K562 (cell line): ENCODE measurements around the gene B3GALT4. TPM values are rescaled to one million over a fixed set of nuclear protein-coding genes. Genes with fewer than 3 reads are reported as not detected.

ENCODE experiments used
- CBX3 ChIP-seq, 2 experiments: IDR thresholded peaks; 1 replicate in 1 of 2; 2 replicates in 1 of 2; pipeline ENCODE4 v1.6.1; 2012; ENCODE audit warnings: inconsistent platforms in 2 of 2, low read length in 2 of 2, borderline replicate concordance in 1 of 2, control low read depth in 1 of 2
- FOXP1 ChIP-seq: sonication (generic); formaldehyde crosslinking; IDR thresholded peaks from 2 replicates; pipeline ENCODE4 v1.8.0; 2022; ENCODE audit warnings: mild to moderate bottlenecking, missing genetic modification reagents
- GATAD2B ChIP-seq: fragments of 450-650 bp; IDR thresholded peaks from 2 replicates; pipeline ENCODE4 v1.6.1; 2017; ENCODE audit warnings: mild to moderate bottlenecking, borderline replicate concordance
- GTF2A2 ChIP-seq: IDR thresholded peaks from 2 replicates; pipeline ENCODE4 v1.6.1; 2016; ENCODE audit warnings: mild to moderate bottlenecking, missing genetic modification characterization, missing compliant biosample characterization
- HDAC3 ChIP-seq: fragments of 450-650 bp; IDR thresholded peaks from 2 replicates; pipeline ENCODE4 v1.6.1; 2018; ENCODE audit warnings: borderline replicate concordance, mild to moderate bottlenecking, moderate library complexity; ENCODE audit not compliant: partially characterized antibody
- HMGN3 ChIP-seq: IDR thresholded peaks from 2 replicates; pipeline ENCODE4 v1.6.1; 2011; ENCODE audit warnings: borderline replicate concordance, low read depth, mild to moderate bottlenecking, mixed read lengths, low read length; ENCODE audit not compliant: insufficient read length; ENCODE audit errors: extremely low read depth
- MXI1 ChIP-seq: IDR thresholded peaks from 2 replicates; pipeline ENCODE4 v1.6.1; 2011; ENCODE audit warnings: low read depth, mild to moderate bottlenecking, improper control_type of control experiment, low read length
- MYNN ChIP-seq, 2 experiments: sonication (generic); formaldehyde crosslinking in 1 of 2; IDR thresholded peaks; 2 replicates each; pipeline versions ENCODE4 v1.5.0 to v1.6.1; 2016 to 2020; ENCODE audit warnings: antibody characterized with exemption in 1 of 2, missing genetic modification reagents in 1 of 2
- NEUROD1 ChIP-seq: fragments of 150-350 bp; IDR thresholded peaks from 2 replicates; pipeline ENCODE4 v1.6.1; 2014; ENCODE audit warnings: borderline replicate concordance, low read length, low read depth; ENCODE audit not compliant: partially characterized antibody
- POLR2A ChIP-seq: fragments of 450-650 bp; conservative IDR thresholded peaks from 2 replicates; pipeline ENCODE4 v1.6.1; 2016
- RBBP5 ChIP-seq: fragments of 200-600 bp; sonication (generic); IDR thresholded peaks from 2 replicates; pipeline ENCODE4 v1.6.1; 2012; ENCODE audit warnings: borderline replicate concordance, mild to moderate bottlenecking, low read length, control low read depth, inconsistent platforms; ENCODE audit not compliant: insufficient read depth, poor library complexity, severe bottlenecking
- SREBF2 ChIP-seq: sonication (generic); formaldehyde crosslinking; IDR thresholded peaks from 2 replicates; pipeline ENCODE4 v1.4.0; 2020; ENCODE audit warnings: mild to moderate bottlenecking, missing genetic modification reagents
- ZKSCAN1 ChIP-seq: fragments of 150-350 bp; IDR thresholded peaks from 2 replicates; pipeline ENCODE4 v1.6.1; 2016; ENCODE audit warnings: low read depth, low read length
- ZNF140 ChIP-seq: fragments of 250-450 bp; sonication (Bioruptor Pico); IDR thresholded peaks from 2 replicates; pipeline ENCODE4 v1.8.0; 2021; ENCODE audit warnings: moderate library complexity, mild to moderate bottlenecking, inconsistent platforms
- ZNF212 ChIP-seq: fragments of 450-650 bp; formaldehyde crosslinking; IDR thresholded peaks from 2 replicates; pipeline ENCODE4 v1.4.0; 2020; ENCODE audit warnings: mild to moderate bottlenecking
- ZNF431 ChIP-seq: sonication (generic); formaldehyde crosslinking; IDR thresholded peaks from 2 replicates; pipeline ENCODE4 v1.8.0; 2022; ENCODE audit warnings: mild to moderate bottlenecking, missing genetic modification reagents
- ZNF695 ChIP-seq: fragments of 450-650 bp; formaldehyde crosslinking; IDR thresholded peaks from 2 replicates; pipeline ENCODE4 v1.4.0; 2020; ENCODE audit warnings: mild to moderate bottlenecking, moderate library complexity
- polyA plus RNA-seq, 8 experiments: library from polyadenylated mRNA; depleted of rRNA in 4 of 8; stranded (reverse) in 5 of 8; unstranded in 3 of 8; fragments of >200 nt; fragmentation: Nextera tagmentation in 2 of 8; fragmentation: Illumina TruSeq in 1 of 8; extraction: Ambion mirVana in 2 of 8; extraction: Trizol in 1 of 8; gene quantifications; 2 replicates each; pipeline versions ENCODE4 v1.2.1 to v1.2.3, GENCODE V29; 2011 to 2014; ENCODE audit warnings: inconsistent platforms in 1 of 8, missing spikeins in 1 of 8
- total RNA-seq, 7 experiments: library from RNA; depleted of rRNA in 6 of 7; stranded (reverse); fragments of >200 nt in 6 of 7; fragmentation: Illumina TruSeq in 2 of 7; extraction: Trizol in 2 of 7; gene quantifications; 2 replicates each; pipeline versions ENCODE4 v1.2.1 to v1.2.3, GENCODE V29; 2011 to 2021; ENCODE audit warnings: low replicate concordance in 1 of 7
- TF ChIP-seq, protein P1 (sequence below): sonication (generic); formaldehyde crosslinking; IDR thresholded peaks from 2 replicates; pipeline ENCODE4 v1.8.1; 2023; ENCODE audit warnings: mild to moderate bottlenecking, missing genetic modification reagents
- TF ChIP-seq, protein P2 (sequence below), 2 experiments: fragments of 450-650 bp; IDR thresholded peaks; 2 replicates each; pipeline ENCODE4 v1.6.1; 2018; ENCODE audit warnings: mild to moderate bottlenecking in 2 of 2, low read depth in 1 of 2; ENCODE audit not compliant: partially characterized antibody in 2 of 2

The B3GALT4 gene
- total and polyA plus RNA-seq, 9 of the 15 experiments (the other 6 are each of a cell fraction or from before 2014, with no cell fraction given): 0.11 to 1.3 (median 0.53) TPM; not detected in 1

DNA sequence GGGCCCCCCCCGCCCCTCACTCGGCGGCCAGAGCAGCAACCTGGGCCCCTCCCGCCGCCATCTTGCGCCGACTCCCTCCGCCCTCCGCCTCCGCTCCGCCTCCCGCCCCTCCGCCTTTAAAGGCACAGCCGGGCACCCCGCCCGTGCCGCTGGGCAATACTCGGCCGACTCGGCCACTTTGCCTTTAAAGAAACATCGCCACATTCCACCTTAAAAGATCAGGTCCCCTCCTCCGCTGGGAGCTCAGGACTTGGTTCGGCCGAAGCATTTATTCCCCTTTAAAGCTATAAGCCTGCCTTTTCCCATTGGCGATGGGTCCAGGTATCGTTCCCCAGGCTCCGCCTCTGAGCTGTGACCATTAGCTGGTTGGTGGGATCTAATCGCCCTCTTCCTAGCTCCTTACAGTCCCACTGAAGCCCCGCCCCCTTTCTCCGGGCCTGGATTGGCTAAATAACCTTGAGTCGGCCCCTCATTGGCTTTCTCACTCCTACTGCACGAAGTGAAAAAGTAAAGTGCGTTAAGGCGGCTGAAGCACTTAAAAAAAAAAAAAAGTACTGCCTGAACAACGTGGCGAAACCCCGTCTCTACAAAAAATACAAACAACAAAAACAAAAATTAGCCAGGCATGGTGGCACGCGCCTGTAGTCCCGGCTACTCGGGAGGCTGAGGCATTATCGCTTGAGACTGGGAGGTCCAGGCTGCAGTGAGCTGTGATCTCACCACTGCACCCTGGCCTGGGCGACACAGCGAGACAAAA lies 40.9 kb downstream of the B3GALT4 start, which contains the start of gene ZBTB22 (continued):
- TF ChIP-seq, protein P1, sequence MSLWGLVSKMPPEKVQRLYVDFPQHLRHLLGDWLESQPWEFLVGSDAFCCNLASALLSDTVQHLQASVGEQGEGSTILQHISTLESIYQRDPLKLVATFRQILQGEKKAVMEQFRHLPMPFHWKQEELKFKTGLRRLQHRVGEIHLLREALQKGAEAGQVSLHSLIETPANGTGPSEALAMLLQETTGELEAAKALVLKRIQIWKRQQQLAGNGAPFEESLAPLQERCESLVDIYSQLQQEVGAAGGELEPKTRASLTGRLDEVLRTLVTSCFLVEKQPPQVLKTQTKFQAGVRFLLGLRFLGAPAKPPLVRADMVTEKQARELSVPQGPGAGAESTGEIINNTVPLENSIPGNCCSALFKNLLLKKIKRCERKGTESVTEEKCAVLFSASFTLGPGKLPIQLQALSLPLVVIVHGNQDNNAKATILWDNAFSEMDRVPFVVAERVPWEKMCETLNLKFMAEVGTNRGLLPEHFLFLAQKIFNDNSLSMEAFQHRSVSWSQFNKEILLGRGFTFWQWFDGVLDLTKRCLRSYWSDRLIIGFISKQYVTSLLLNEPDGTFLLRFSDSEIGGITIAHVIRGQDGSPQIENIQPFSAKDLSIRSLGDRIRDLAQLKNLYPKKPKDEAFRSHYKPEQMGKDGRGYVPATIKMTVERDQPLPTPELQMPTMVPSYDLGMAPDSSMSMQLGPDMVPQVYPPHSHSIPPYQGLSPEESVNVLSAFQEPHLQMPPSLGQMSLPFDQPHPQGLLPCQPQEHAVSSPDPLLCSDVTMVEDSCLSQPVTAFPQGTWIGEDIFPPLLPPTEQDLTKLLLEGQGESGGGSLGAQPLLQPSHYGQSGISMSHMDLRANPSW (CRISPR knock-in tag): peak; percentile 69; the same call in 1 of the 2 replicates
- TF ChIP-seq HMGN3: peak; percentile 74
- TF ChIP-seq MYNN (IDR thresholded peaks at IDR 0.05): no peak
- TF ChIP-seq MYNN (CRISPR knock-in tag; IDR thresholded peaks at IDR 0.05): no peak
- no peak for TF ChIP-seq FOXP1 (CRISPR knock-in tag)
- TF ChIP-seq MXI1: peak; percentile 55
- TF ChIP-seq POLR2A: peak; percentile 72
- TF ChIP-seq ZNF212: peak; percentile 50; the same call in 1 of the 2 replicates
- no peak for TF ChIP-seq GATAD2B
- no peak for TF ChIP-seq RBBP5
- peak; percentile 19; the same call in 1 of the 2 replicates for TF ChIP-seq ZKSCAN1
- TF ChIP-seq, protein P2, sequence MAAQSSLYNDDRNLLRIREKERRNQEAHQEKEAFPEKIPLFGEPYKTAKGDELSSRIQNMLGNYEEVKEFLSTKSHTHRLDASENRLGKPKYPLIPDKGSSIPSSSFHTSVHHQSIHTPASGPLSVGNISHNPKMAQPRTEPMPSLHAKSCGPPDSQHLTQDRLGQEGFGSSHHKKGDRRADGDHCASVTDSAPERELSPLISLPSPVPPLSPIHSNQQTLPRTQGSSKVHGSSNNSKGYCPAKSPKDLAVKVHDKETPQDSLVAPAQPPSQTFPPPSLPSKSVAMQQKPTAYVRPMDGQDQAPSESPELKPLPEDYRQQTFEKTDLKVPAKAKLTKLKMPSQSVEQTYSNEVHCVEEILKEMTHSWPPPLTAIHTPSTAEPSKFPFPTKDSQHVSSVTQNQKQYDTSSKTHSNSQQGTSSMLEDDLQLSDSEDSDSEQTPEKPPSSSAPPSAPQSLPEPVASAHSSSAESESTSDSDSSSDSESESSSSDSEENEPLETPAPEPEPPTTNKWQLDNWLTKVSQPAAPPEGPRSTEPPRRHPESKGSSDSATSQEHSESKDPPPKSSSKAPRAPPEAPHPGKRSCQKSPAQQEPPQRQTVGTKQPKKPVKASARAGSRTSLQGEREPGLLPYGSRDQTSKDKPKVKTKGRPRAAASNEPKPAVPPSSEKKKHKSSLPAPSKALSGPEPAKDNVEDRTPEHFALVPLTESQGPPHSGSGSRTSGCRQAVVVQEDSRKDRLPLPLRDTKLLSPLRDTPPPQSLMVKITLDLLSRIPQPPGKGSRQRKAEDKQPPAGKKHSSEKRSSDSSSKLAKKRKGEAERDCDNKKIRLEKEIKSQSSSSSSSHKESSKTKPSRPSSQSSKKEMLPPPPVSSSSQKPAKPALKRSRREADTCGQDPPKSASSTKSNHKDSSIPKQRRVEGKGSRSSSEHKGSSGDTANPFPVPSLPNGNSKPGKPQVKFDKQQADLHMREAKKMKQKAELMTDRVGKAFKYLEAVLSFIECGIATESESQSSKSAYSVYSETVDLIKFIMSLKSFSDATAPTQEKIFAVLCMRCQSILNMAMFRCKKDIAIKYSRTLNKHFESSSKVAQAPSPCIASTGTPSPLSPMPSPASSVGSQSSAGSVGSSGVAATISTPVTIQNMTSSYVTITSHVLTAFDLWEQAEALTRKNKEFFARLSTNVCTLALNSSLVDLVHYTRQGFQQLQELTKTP (IDR thresholded peaks at IDR 0.05; ENCODE audit: low read depth in 1 of 2, partially characterized antibody in 2 of 2): peak in 1 of 2 experiments; percentile 56
- no peak for TF ChIP-seq ZNF431
- TF ChIP-seq SREBF2: no peak
- no peak for TF ChIP-seq GTF2A2 (tag)
- TF ChIP-seq ZNF140 (CRISPR knock-in tag): no peak
- TF ChIP-seq ZNF695: no peak
- no peak for TF ChIP-seq CBX3 (IDR thresholded peaks at IDR 0.05; ENCODE audit: borderline replicate concordance in 1 of 2, low read length in 2 of 2)
- peak; percentile 81 for TF ChIP-seq NEUROD1
- TF ChIP-seq HDAC3: no peak
